Fibroblast of lung (primary cell): ENCODE results near the gene EDN2. TPM values are rescaled to one million over a fixed set of nuclear protein-coding genes. Genes with fewer than 3 reads are reported as not detected.

ENCODE experiments used
- DNase-seq, 2 donors: peaks; one replicate each; pipeline versions ENCODE4 v3.0.0 to v3.0.0-alpha.2; 2010; ENCODE audit warnings: low read depth in 2 of 2
- H2AFZ ChIP-seq: 2 replicates; pipeline ENCODE4 v1.5.1; 2012; ENCODE audit warnings: low read length, control low read depth, inconsistent platforms
- H3K27ac ChIP-seq: 2 replicates; pipeline ENCODE4 v1.5.1; 2011; ENCODE audit warnings: low read length, control low read depth; ENCODE audit not compliant: insufficient read depth
- H3K27me3 ChIP-seq: 2 replicates; pipeline ENCODE4 v1.5.1; 2011; ENCODE audit warnings: mild to moderate bottlenecking, low read length; ENCODE audit not compliant: control insufficient read depth, insufficient read depth
- H3K36me3 ChIP-seq: 2 replicates; pipeline ENCODE4 v1.5.1; 2011; ENCODE audit warnings: low read length; ENCODE audit not compliant: control insufficient read depth, insufficient read depth
- H3K4me1 ChIP-seq: 2 replicates; pipeline ENCODE4 v1.5.1; 2011; ENCODE audit warnings: low read length; ENCODE audit not compliant: control insufficient read depth, insufficient read depth; ENCODE audit errors: extremely low read depth
- H3K4me2 ChIP-seq: 2 replicates; pipeline ENCODE4 v1.5.1; 2011; ENCODE audit warnings: low read length, control low read depth; ENCODE audit not compliant: insufficient read depth; ENCODE audit errors: extremely low read depth
- H3K4me3 ChIP-seq, 4 experiments: fragments of 200-600 bp in 1 of 4; sonication (generic) in 1 of 4; replicated peaks in 1 of 4; 2 replicates each; pipeline ENCODE4 v1.5.1; 2011 to 2016; ENCODE audit warnings: low read length in 4 of 4, low read depth in 3 of 4, mild to moderate bottlenecking in 3 of 4, control low read depth in 2 of 4, inconsistent platforms in 1 of 4, mixed read lengths in 1 of 4; ENCODE audit not compliant: insufficient read depth in 1 of 4; ENCODE audit errors: control extremely low read depth in 1 of 4
- H3K79me2 ChIP-seq: 2 replicates; pipeline ENCODE4 v1.5.1; 2012; ENCODE audit warnings: mild to moderate bottlenecking, low read length, inconsistent platforms; ENCODE audit not compliant: control insufficient read depth, insufficient read depth
- H3K9ac ChIP-seq: 2 replicates; pipeline ENCODE4 v1.5.1; 2011; ENCODE audit warnings: mild to moderate bottlenecking, low read length, control low read depth; ENCODE audit not compliant: insufficient read depth
- H3K9me3 ChIP-seq: 2 replicates; pipeline ENCODE4 v1.5.1; 2012; ENCODE audit warnings: low read depth, low read length; ENCODE audit not compliant: control insufficient read depth, insufficient read depth
- H4K20me1 ChIP-seq: 2 replicates; pipeline ENCODE4 v1.5.1; 2011; ENCODE audit warnings: low read length; ENCODE audit not compliant: control insufficient read depth, insufficient read depth; ENCODE audit errors: extremely low read depth
- CTCF ChIP-seq, 2 donors: IDR thresholded peaks in 1 of 2; conservative IDR thresholded peaks in 1 of 2; 1 replicate in 1 of 2; 2 replicates in 1 of 2; pipeline ENCODE4 v1.5.1; 2011 to 2012; ENCODE audit warnings: low read length in 2 of 2, control low read depth in 1 of 2, inconsistent platforms in 1 of 2, low read depth in 1 of 2, mild to moderate bottlenecking in 1 of 2
- EZH2 ChIP-seq: IDR thresholded peaks from 2 replicates; pipeline ENCODE4 v1.5.1; 2012; ENCODE audit warnings: low read length, control low read depth, mild to moderate bottlenecking; ENCODE audit errors: missing control alignments
- polyA plus RNA-seq, 2 donors: library from polyadenylated mRNA; depleted of rRNA in 1 of 2; stranded (reverse) in 1 of 2; unstranded in 1 of 2; fragments of >200 nt; gene quantifications; 2 replicates each; pipeline ENCODE4 v1.2.1, GENCODE V29; 2011 to 2012; ENCODE audit warnings: missing spikeins in 1 of 2
- total RNA-seq: library from RNA; depleted of rRNA; stranded (reverse); fragments of >200 nt; gene quantifications from 2 replicates; pipeline ENCODE4 v1.2.1, GENCODE V29; 2014

EDN2 gene
- total and polyA plus RNA-seq, 2 donors (not counting 1 experiment from before 2014, with no cell fraction given): not detected

DNA sequence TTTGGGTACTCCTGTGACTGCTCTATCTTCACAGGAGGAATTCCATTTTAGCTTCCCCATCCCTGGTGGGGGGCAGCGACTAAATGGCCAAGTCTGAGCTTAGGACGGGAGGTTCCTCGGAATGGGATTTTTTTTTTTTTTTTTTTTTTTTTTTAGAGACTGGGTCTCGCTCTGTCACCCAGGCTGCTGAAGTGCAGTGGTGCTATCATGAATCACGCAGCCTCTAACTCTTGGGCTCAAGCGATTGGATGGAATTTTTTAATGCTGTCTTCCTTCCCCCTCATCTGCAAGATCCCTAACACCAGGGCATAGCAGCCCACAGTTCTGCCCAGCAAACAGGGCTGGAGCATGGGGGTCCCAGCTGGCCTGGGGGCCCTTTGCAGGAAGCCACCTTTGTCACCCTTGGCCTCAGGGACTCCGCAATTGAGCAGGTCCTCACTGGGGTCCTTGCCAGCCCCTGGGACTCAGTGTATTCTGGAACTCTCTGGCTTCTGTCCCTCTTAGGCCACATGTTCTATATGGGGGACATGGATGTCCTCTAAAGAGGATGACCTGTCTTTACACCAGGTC is 13.1 kb upstream of the EDN2 start:
- no peak for TF ChIP-seq CTCF (conservative IDR thresholded peaks at IDR 0.05 in 1 of 2, IDR thresholded peaks at IDR 0.05 in 1 of 2; ENCODE audit: low read depth in 1 of 2, low read length in 2 of 2)
- no peak for TF ChIP-seq EZH2
- Histone ChIP-seq H3K27me3 (no peaks in the 10 kb centered on the region), H3K9ac (no peak overlapping the region), H3K4me1 (peaks cover 13% of the 10 kb centered on the region), H3K4me2 (no peak overlapping the region), H3K27ac (no peak overlapping the region), H3K4me3 (no peak overlapping the region), H3K79me2 (no peaks in the 10 kb centered on the region), H4K20me1 (no peaks in the 10 kb centered on the region), H3K36me3 (no peaks in the 10 kb centered on the region), H2AFZ (no peak overlapping the region), H3K9me3 (no peaks in the 10 kb centered on the region)
- no peak for DNase-seq

GRCh38 chr1:41497056-41497440 is 12.6 kb upstream of the EDN2 start:
- Histone ChIP-seq H3K27me3 (no peaks in the 10 kb centered on the region), H3K4me3 (no peak overlapping the region), H2AFZ (no peak overlapping the region), H3K36me3 (no peaks in the 10 kb centered on the region), H3K4me2 (no peak overlapping the region), H3K4me1 (peaks cover 13% of the 10 kb centered on the region), H3K27ac (no peak overlapping the region), H4K20me1 (no peaks in the 10 kb centered on the region), H3K9ac (no peak overlapping the region), H3K9me3 (no peaks in the 10 kb centered on the region), H3K79me2 (no peaks in the 10 kb centered on the region)
- no peak for TF ChIP-seq CTCF (conservative IDR thresholded peaks at IDR 0.05 in 1 of 2, IDR thresholded peaks at IDR 0.05 in 1 of 2; ENCODE audit: low read depth in 1 of 2, low read length in 2 of 2)
- no peak for TF ChIP-seq EZH2
- no peak for DNase-seq

GRCh38 chr1:41496080-41497055 is 11.9 kb upstream of the EDN2 start:
- H3K4me3 ChIP-seq: peak overlapping the region in 3 of 4 experiments; percentile 35 to 47 (median 35)
- H2AFZ ChIP-seq: peak overlapping the region; percentile 31
- no peaks in the 10 kb centered on the region for H3K27me3 ChIP-seq
- peak; percentile 88 to 94 for DNase-seq
- no peaks in the 10 kb centered on the region for H3K79me2 ChIP-seq
- peak overlapping the region; percentile 70 for H3K9ac ChIP-seq
- peak overlapping the region; percentile 74 for H3K27ac ChIP-seq
- no peaks in the 10 kb centered on the region for H3K36me3 ChIP-seq
- peaks cover 13% of the 10 kb centered on the region for H3K4me1 ChIP-seq
- H3K9me3 ChIP-seq: no peaks in the 10 kb centered on the region
- H4K20me1 ChIP-seq: no peaks in the 10 kb centered on the region
- TF ChIP-seq EZH2 (no peak), CTCF (conservative IDR thresholded peaks at IDR 0.05 in 1 of 2, IDR thresholded peaks at IDR 0.05 in 1 of 2; ENCODE audit: low read depth in 1 of 2, low read length in 2 of 2) (no peak)
- peak overlapping the region; percentile 62 for H3K4me2 ChIP-seq
